Measurements from ENCODE around the gene MYCBPAP.
A peak's percentile ranks its signal among the peaks of the same experiment; 100 is the strongest.

The MYCBPAP gene

DNA sequence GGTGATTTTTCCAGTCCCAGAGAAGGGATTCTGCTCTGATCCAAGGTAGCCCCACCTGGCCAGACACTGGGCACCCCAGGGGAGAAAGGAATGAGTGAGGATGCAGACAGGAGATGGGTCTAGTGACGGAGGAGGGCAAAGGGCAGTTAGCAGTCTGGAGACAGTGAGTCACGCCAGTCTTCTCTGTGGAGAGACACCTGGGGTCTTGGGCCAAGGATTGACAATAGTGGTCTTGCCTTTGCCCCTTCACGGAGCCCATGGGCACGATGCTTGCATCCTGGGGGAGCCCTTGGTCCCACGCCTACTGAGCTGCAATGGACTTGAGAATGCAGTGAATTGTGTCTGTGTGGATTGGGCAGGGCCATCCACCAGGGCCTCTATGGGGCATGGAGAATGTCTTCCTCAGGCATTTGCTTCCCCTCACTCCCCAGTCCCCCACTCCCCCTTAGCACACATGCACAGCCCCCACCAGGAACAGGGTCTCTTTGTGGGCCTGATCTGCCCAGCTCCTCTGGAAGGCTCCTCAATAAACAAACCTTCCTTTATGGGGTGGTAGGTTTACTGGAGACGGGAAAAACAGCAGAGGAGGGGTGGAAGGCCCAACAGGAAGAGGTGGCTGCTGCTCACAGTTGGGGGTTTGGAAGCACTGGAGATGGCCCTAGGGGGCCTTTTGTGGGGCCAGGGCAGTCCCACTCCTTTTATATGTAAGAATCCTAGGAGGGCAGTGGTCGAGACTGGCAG is 41.0 kb upstream of the MYCBPAP start:
- Histone ChIP-seq H3K56ac (ENCODE audit: low read length) (no peak overlapping the region), H3K4me2 (ENCODE audit: low read length) (no peak overlapping the region), H3K23ac (ENCODE audit: low read length) (no peak overlapping the region), H3K9ac (ENCODE audit: low read length) (no peak overlapping the region), H3K4me3 (ENCODE audit: low read length) (no peak overlapping the region), H3K18ac (ENCODE audit: low read length) (no peak overlapping the region), H3K79me1 (ENCODE audit: low read length) (no peaks in the 10 kb centered on the region), H3K79me2 (ENCODE audit: control insufficient read depth, insufficient read depth, low read length) (no peaks in the 10 kb centered on the region), H2BK120ac (ENCODE audit: low read depth, low read length) (no peak overlapping the region), H3K4me1 (ENCODE audit: control insufficient read depth, low read depth, low read length) (no peaks in the 10 kb centered on the region), H4K5ac (ENCODE audit: low read length) (no peak overlapping the region), H3K4ac (ENCODE audit: low read depth, low read length) (no peak overlapping the region), H3K27ac (ENCODE audit: low read depth, low read length) (no peak overlapping the region), H2BK5ac (ENCODE audit: low read length) (no peak overlapping the region), H4K8ac (ENCODE audit: low read depth, low read length) (no peak overlapping the region), H3K27me3 (ENCODE audit: insufficient read depth, low read length, poor library complexity) (no peaks in the 10 kb centered on the region), H3K36me3 (ENCODE audit: control insufficient read depth, insufficient read depth, low read length) (no peaks in the 10 kb centered on the region), H2BK15ac (replicated peaks; ENCODE audit: low read depth) (no peak overlapping the region), H2AK5ac (ENCODE audit: low read length) (no peak overlapping the region)
- no peak for DNase-seq
- no CpG with 5 or more reads among the region's 7 CpGs for WGBS (ENCODE audit: extremely low coverage, insufficient coverage, low lambda C conversion rate)

DNA sequence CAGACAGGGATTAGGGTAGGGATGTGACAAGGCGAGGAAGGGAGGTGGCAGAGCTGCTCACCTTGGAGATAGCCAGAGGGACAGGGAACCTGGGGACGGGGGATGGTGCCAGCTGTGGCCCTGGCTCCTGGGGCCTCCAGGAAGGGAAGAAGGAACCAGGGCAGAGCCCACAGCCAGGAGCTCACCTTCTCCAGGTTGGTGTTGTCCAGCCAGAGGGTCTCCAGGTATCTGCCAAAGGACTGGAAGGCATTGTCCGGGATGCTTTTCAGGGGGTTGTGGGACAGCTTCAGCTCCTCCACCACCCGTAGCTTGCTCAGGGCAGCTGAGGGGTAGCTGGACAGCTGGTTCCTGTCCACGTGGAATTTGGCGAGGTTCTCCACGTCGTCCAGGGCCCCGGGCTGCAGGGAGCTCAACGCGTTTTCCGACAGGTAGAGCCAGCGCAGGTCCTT is 40.4 kb upstream of the MYCBPAP start:
- Histone ChIP-seq H3K36me3 (ENCODE audit: control insufficient read depth, insufficient read depth, low read length) (no peaks in the 10 kb centered on the region), H3K4ac (ENCODE audit: low read depth, low read length) (no peak overlapping the region), H3K79me2 (ENCODE audit: control insufficient read depth, insufficient read depth, low read length) (no peaks in the 10 kb centered on the region), H2BK5ac (ENCODE audit: low read length) (no peak overlapping the region), H3K9ac (ENCODE audit: low read length) (no peak overlapping the region), H3K23ac (ENCODE audit: low read length) (no peak overlapping the region), H4K5ac (ENCODE audit: low read length) (no peak overlapping the region), H4K8ac (ENCODE audit: low read depth, low read length) (no peak overlapping the region), H3K27me3 (ENCODE audit: insufficient read depth, low read length, poor library complexity) (no peaks in the 10 kb centered on the region), H3K27ac (ENCODE audit: low read depth, low read length) (no peak overlapping the region), H3K18ac (ENCODE audit: low read length) (no peak overlapping the region), H3K79me1 (ENCODE audit: low read length) (no peaks in the 10 kb centered on the region), H3K4me1 (ENCODE audit: control insufficient read depth, low read depth, low read length) (no peaks in the 10 kb centered on the region), H2BK15ac (replicated peaks; ENCODE audit: low read depth) (no peak overlapping the region), H3K4me3 (ENCODE audit: low read length) (no peak overlapping the region), H2AK5ac (ENCODE audit: low read length) (no peak overlapping the region), H2BK120ac (ENCODE audit: low read depth, low read length) (no peak overlapping the region), H3K4me2 (ENCODE audit: low read length) (no peak overlapping the region), H3K56ac (ENCODE audit: low read length) (no peak overlapping the region)
- DNase-seq, result no peak
- WGBS (ENCODE audit: extremely low coverage, insufficient coverage, low lambda C conversion rate), result no CpG with 5 or more reads among the region's 13 CpGs

DNA sequence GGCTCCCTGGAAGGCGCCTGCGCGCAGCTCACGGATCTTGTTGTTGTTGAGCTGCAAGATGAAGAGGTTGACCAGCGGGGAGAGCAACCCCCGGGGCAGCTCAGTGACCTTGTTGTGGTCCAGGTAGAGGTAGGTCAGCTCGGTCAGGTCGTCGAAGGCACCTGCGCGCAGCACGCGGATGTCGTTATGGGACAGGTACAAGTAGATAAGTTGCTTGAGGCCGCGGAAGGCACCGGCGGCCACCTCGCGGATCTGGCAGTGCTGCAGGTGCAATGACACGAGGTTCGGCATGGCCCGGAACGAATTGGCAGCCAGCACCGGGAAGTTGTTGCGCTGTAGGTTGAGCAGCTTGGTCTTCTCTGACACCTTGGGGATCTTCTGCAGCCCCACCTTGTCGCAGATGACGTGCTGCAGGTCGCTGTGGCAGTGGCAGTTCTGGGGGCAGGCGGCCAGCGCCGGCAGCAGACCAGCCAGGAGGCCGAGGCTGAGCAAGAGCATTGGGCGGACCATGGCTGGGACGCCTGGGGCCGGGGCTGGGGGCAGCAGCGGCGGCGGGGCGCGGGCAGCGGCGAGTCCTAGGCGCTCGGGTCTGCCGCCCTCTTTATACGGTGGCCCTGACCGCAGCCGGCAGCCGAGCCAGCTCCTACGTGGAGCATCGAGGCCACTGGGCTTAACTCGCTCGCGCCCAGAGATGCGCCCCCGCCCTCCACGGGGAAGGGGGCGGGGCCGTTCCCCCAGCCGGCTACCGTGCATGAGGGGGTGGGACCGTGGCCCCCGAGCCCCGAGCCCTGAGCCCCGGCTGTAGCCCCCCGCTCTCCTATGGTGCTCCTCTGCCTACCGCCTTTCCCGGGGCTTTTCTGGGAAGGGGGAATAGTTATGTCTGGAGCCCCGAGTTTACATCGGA is 39.7 kb upstream of the MYCBPAP start, which contains the start of gene CHAD:
TSS of gene CHAD (minus strand) at position 577 of the 904 bp plus-strand sequence. CDS start at position 510, 67 bp downstream.
- no peak within 1 kb of the TSS for H2BK15ac ChIP-seq (replicated peaks; ENCODE audit: low read depth)
- DNase-seq, result no peak
- H4K5ac ChIP-seq (ENCODE audit: low read length), result no peak within 1 kb of the TSS
- H3K56ac ChIP-seq (ENCODE audit: low read length), result peak within 1 kb of the TSS; percentile 62
- H3K4ac ChIP-seq (ENCODE audit: low read depth, low read length), result no peak within 1 kb of the TSS
- H2BK120ac ChIP-seq (ENCODE audit: low read depth, low read length), result no peak within 1 kb of the TSS
- no peak within 1 kb of the TSS for H3K4me3 ChIP-seq (ENCODE audit: low read length)
- no peaks in the 10 kb centered on the region for H3K27me3 ChIP-seq (ENCODE audit: insufficient read depth, low read length, poor library complexity)
- H3K18ac ChIP-seq (ENCODE audit: low read length), result no peak within 1 kb of the TSS
- no peak within 1 kb of the TSS for H3K23ac ChIP-seq (ENCODE audit: low read length)
- H4K8ac ChIP-seq (ENCODE audit: low read depth, low read length), result no peak within 1 kb of the TSS
- peak within 1 kb of the TSS; percentile 11 for H3K4me2 ChIP-seq (ENCODE audit: low read length)
- no peak within 1 kb of the TSS for H2BK5ac ChIP-seq (ENCODE audit: low read length)
- no peaks in the 10 kb centered on the region for H3K79me2 ChIP-seq (ENCODE audit: control insufficient read depth, insufficient read depth, low read length)
- no peaks in the 10 kb centered on the region for H3K4me1 ChIP-seq (ENCODE audit: control insufficient read depth, low read depth, low read length)
- no peak within 1 kb of the TSS for H2AK5ac ChIP-seq (ENCODE audit: low read length)
- no peak within 1 kb of the TSS for H3K27ac ChIP-seq (ENCODE audit: low read depth, low read length)
- H3K9ac ChIP-seq (ENCODE audit: low read length), result peak within 1 kb of the TSS; percentile 37
- no CpG with 5 or more reads among the region's 71 CpGs for WGBS (ENCODE audit: extremely low coverage, insufficient coverage, low lambda C conversion rate)
- no peaks in the 10 kb centered on the region for H3K79me1 ChIP-seq (ENCODE audit: low read length)
- H3K36me3 ChIP-seq (ENCODE audit: control insufficient read depth, insufficient read depth, low read length), result no peaks in the 10 kb centered on the region

DNA sequence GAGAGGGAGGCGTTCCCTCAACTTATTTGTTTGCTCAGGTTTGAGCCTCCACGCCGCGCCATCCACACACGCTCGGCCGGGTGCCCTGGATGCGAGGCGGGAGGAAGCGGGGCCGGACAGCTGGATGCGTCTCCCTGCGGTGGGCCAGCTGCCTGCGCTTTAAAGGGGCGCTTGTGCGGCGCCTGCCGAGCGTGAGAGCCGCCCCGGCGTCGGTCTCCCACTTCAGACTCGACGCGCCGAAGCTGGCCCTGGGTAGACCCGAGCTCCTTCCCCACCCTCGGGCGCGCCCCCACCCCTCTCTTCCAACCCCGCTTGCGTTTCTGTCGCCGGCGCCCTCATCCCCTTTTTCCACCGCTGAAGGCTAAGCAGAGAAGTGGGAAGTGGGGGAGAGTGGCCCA is 39.0 kb upstream of the MYCBPAP start:
- no CpG with 5 or more reads among the region's 37 CpGs for WGBS (ENCODE audit: extremely low coverage, insufficient coverage, low lambda C conversion rate)
- Histone ChIP-seq H3K27ac (ENCODE audit: low read depth, low read length) (no peak overlapping the region), H2BK5ac (ENCODE audit: low read length) (no peak overlapping the region), H3K4me1 (ENCODE audit: control insufficient read depth, low read depth, low read length) (no peaks in the 10 kb centered on the region), H3K56ac (ENCODE audit: low read length) (peak overlapping the region; percentile 62), H2BK15ac (replicated peaks; ENCODE audit: low read depth) (no peak overlapping the region), H3K79me2 (ENCODE audit: control insufficient read depth, insufficient read depth, low read length) (no peaks in the 10 kb centered on the region), H2BK120ac (ENCODE audit: low read depth, low read length) (no peak overlapping the region), H3K79me1 (ENCODE audit: low read length) (no peaks in the 10 kb centered on the region), H3K9ac (ENCODE audit: low read length) (peak overlapping the region; percentile 7), H2AK5ac (ENCODE audit: low read length) (no peak overlapping the region), H3K36me3 (ENCODE audit: control insufficient read depth, insufficient read depth, low read length) (no peaks in the 10 kb centered on the region), H4K5ac (ENCODE audit: low read length) (no peak overlapping the region), H3K27me3 (ENCODE audit: insufficient read depth, low read length, poor library complexity) (no peaks in the 10 kb centered on the region), H3K23ac (ENCODE audit: low read length) (no peak overlapping the region), H3K18ac (ENCODE audit: low read length) (no peak overlapping the region), H4K8ac (ENCODE audit: low read depth, low read length) (no peak overlapping the region), H3K4me3 (ENCODE audit: low read length) (no peak overlapping the region), H3K4ac (ENCODE audit: low read depth, low read length) (no peak overlapping the region), H3K4me2 (ENCODE audit: low read length) (peak overlapping the region; percentile 11)
- no peak for DNase-seq

DNA sequence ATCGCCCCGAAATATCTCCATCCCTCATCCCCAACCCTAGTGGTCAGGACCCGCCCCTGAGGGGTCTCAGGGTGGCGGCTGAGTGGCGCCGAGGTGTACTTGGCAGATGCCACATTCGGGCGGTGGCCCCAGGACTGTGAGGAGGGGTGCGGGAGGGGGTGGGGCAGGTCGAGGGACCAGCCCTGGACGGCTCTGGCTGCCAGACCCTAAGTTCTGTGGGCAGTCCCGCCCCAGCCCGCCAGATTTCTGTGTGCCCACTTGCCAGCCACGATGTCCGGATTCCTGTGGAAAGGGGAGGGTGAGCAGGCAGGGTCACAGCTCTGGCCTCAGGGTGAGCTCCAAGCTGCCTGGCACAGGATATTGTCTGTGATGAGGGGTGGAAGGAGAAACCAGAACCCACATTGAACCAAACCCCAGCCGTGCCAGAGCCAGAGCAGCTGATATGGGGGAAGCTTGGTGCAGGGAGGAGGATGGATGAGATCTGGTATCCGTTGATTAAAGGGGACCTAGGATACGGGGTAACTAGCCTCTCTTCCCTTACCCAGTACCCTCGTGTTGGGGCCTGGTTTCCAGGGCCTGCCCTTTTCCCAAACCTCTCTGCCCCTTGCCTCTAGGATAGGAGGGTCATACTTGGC is 38.5 kb upstream of the MYCBPAP start:
- Histone ChIP-seq H3K4me2 (ENCODE audit: low read length) (no peak overlapping the region), H3K4me1 (ENCODE audit: control insufficient read depth, low read depth, low read length) (no peaks in the 10 kb centered on the region), H3K56ac (ENCODE audit: low read length) (peak overlapping the region; percentile 62), H3K27me3 (ENCODE audit: insufficient read depth, low read length, poor library complexity) (no peaks in the 10 kb centered on the region), H2BK120ac (ENCODE audit: low read depth, low read length) (no peak overlapping the region), H3K79me1 (ENCODE audit: low read length) (no peaks in the 10 kb centered on the region), H2AK5ac (ENCODE audit: low read length) (no peak overlapping the region), H3K79me2 (ENCODE audit: control insufficient read depth, insufficient read depth, low read length) (no peaks in the 10 kb centered on the region), H2BK15ac (replicated peaks; ENCODE audit: low read depth) (no peak overlapping the region), H3K9ac (ENCODE audit: low read length) (no peak overlapping the region), H2BK5ac (ENCODE audit: low read length) (no peak overlapping the region), H3K4me3 (ENCODE audit: low read length) (no peak overlapping the region), H4K8ac (ENCODE audit: low read depth, low read length) (no peak overlapping the region), H4K5ac (ENCODE audit: low read length) (no peak overlapping the region), H3K27ac (ENCODE audit: low read depth, low read length) (no peak overlapping the region), H3K23ac (ENCODE audit: low read length) (no peak overlapping the region), H3K18ac (ENCODE audit: low read length) (no peak overlapping the region), H3K4ac (ENCODE audit: low read depth, low read length) (no peak overlapping the region), H3K36me3 (ENCODE audit: control insufficient read depth, insufficient read depth, low read length) (no peaks in the 10 kb centered on the region)
- no CpG with 5 or more reads among the region's 19 CpGs for WGBS (ENCODE audit: extremely low coverage, insufficient coverage, low lambda C conversion rate)
- no peak for DNase-seq
